ENCODE measurements around the gene PIGU.

DNA sequence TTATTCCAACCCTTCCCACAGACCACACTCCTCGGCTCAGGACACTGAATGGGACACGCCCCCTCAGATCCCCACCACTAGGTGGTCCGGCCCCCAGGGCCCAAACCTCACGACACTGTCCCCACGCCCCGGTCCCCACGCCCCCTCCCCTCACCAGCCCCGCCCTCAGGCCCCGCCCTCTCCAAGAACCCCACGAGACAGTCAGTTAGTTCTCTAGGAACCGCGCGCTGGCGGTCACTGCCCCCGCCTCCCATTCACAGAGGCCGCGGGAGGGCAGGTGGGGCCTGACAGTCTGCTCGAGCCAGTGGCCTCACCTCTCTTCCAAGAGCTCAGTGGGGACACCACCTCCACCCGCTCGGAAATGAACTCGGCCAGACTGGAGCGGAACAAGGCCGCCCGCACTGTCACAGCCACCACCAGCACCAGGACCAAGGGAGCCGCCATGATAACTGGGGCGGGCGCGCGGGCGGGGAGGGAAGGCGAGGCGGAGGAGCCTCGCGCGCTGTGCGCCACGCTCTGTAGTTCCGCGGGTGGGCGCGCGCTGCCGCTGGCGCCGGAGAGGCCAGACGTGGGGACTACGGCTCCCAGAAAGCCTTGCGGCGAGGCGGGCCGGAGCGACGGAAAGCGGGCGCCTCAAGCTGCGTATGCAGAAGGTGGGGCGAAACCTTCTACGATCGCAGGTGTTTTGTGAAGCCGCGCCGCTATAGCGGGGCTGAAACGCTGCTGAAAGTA lies at the start of gene PIGU:
- TF ChIP-seq, protein P1, sequence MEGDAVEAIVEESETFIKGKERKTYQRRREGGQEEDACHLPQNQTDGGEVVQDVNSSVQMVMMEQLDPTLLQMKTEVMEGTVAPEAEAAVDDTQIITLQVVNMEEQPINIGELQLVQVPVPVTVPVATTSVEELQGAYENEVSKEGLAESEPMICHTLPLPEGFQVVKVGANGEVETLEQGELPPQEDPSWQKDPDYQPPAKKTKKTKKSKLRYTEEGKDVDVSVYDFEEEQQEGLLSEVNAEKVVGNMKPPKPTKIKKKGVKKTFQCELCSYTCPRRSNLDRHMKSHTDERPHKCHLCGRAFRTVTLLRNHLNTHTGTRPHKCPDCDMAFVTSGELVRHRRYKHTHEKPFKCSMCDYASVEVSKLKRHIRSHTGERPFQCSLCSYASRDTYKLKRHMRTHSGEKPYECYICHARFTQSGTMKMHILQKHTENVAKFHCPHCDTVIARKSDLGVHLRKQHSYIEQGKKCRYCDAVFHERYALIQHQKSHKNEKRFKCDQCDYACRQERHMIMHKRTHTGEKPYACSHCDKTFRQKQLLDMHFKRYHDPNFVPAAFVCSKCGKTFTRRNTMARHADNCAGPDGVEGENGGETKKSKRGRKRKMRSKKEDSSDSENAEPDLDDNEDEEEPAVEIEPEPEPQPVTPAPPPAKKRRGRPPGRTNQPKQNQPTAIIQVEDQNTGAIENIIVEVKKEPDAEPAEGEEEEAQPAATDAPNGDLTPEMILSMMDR (IDR thresholded peaks at IDR 0.05), result peak; percentile 18 to 56 (median 47)
- TF ChIP-seq POLR2A (IDR thresholded peaks at IDR 0.05), result peak; percentile 26 to 56
